Measurements from ENCODE around the gene SCLY.

GRCh38 chr2:238029853-238030252, 30.9 kb upstream of the SCLY start:
- TF ChIP-seq, protein P1, sequence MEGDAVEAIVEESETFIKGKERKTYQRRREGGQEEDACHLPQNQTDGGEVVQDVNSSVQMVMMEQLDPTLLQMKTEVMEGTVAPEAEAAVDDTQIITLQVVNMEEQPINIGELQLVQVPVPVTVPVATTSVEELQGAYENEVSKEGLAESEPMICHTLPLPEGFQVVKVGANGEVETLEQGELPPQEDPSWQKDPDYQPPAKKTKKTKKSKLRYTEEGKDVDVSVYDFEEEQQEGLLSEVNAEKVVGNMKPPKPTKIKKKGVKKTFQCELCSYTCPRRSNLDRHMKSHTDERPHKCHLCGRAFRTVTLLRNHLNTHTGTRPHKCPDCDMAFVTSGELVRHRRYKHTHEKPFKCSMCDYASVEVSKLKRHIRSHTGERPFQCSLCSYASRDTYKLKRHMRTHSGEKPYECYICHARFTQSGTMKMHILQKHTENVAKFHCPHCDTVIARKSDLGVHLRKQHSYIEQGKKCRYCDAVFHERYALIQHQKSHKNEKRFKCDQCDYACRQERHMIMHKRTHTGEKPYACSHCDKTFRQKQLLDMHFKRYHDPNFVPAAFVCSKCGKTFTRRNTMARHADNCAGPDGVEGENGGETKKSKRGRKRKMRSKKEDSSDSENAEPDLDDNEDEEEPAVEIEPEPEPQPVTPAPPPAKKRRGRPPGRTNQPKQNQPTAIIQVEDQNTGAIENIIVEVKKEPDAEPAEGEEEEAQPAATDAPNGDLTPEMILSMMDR (IDR thresholded peaks at IDR 0.05): no peak
- no peak for TF ChIP-seq EZH2 (IDR thresholded peaks at IDR 0.05; ENCODE audit: borderline replicate concordance, insufficient read depth, low read depth, low read length, poor library complexity, severe bottlenecking)
